C4-2B (cell line): ENCODE measurements around the gene NCAPD2.
"Not testable (repeated sequence)": the region's sequence is repeated elsewhere in the genome, so short reads cannot be mapped to it uniquely, and the experiment has no call there.

Experiments used
- H3K27ac ChIP-seq: fragments of 450-650 bp; 2 replicates; pipeline ENCODE4 v1.5.1; 2017
- ZFX ChIP-seq: fragments of 450-650 bp; IDR thresholded peaks from 2 replicates; pipeline ENCODE4 v1.6.1; 2017
- TF ChIP-seq, protein P1 (sequence below): fragments of 450-650 bp; conservative IDR thresholded peaks from 2 replicates; pipeline ENCODE4 v1.5.1; 2017; ENCODE audit warnings: mild to moderate bottlenecking

Gene NCAPD2

GRCh38 chr12:6494968-6495367 lies 1.1 kb downstream of the NCAPD2 start:
- TF ChIP-seq, protein P1, sequence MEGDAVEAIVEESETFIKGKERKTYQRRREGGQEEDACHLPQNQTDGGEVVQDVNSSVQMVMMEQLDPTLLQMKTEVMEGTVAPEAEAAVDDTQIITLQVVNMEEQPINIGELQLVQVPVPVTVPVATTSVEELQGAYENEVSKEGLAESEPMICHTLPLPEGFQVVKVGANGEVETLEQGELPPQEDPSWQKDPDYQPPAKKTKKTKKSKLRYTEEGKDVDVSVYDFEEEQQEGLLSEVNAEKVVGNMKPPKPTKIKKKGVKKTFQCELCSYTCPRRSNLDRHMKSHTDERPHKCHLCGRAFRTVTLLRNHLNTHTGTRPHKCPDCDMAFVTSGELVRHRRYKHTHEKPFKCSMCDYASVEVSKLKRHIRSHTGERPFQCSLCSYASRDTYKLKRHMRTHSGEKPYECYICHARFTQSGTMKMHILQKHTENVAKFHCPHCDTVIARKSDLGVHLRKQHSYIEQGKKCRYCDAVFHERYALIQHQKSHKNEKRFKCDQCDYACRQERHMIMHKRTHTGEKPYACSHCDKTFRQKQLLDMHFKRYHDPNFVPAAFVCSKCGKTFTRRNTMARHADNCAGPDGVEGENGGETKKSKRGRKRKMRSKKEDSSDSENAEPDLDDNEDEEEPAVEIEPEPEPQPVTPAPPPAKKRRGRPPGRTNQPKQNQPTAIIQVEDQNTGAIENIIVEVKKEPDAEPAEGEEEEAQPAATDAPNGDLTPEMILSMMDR, result no peak
- no peak for TF ChIP-seq ZFX
- no peak overlapping the region for H3K27ac ChIP-seq

DNA sequence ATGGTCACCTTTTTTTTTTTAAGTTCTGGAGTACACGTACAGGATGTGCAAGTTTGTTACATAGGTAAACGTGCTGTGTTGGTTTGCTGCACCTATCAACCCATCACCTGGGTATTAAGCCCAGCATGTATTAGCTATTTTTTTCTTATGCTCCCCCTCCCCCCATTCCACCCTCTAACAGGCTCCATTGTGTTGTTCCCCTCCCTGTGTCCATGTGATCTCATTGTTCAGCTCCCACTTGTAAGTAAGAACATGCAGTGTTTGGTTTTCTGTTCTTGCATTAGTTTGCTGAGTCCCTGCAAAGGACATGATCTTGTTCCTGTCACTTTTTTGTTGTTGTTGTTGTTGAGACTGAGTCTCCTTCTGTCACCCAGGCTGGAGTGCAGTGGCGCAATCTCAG lies 3.4 kb downstream of the NCAPD2 start:
- H3K27ac ChIP-seq, result not testable (repeated sequence)

- no peak for TF ChIP-seq ZFX
- TF ChIP-seq, protein P1, result no peak
- no peak overlapping the region for H3K27ac ChIP-seq
These were observed 6.6 kb downstream of the NCAPD2 start for GRCh38 chr12:6500466-6500865.

GRCh38 chr12:6507102-6507998 lies 13.4 kb downstream of the NCAPD2 start:
- TF ChIP-seq ZFX, result no peak
- TF ChIP-seq, protein P1, result no peak
- H3K27ac ChIP-seq, result no peak overlapping the region

- no peak for TF ChIP-seq ZFX
- no peak overlapping the region for H3K27ac ChIP-seq
These were observed 14.2 kb downstream of the NCAPD2 start for GRCh38 chr12:6508087-6508486.

DNA sequence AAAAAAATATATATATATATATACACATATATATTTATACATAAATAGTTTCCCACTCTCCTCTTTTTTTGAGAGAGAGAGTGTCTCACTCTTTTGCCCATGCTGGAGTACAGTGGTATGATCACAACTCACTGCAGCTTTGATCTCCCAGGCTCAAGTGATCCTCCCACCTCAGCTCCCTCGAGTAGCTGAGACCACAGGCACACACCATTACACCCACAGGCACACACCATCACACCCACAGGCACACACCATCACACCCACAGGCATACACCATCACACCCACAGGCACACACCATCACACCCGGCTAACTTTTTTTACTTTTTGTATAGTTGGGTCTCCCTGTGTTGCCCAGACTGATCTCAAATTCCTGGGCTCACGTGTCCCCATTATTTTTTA lies 26.3 kb downstream of the NCAPD2 start:
- TF ChIP-seq ZFX, result no peak
- TF ChIP-seq, protein P1, result no peak
- no peak overlapping the region for H3K27ac ChIP-seq

- no peak overlapping the region for H3K27ac ChIP-seq
- no peak for TF ChIP-seq ZFX
- TF ChIP-seq, protein P1, result no peak
These were observed 28.3 kb downstream of the NCAPD2 start for GRCh38 chr12:6522193-6522592.

DNA sequence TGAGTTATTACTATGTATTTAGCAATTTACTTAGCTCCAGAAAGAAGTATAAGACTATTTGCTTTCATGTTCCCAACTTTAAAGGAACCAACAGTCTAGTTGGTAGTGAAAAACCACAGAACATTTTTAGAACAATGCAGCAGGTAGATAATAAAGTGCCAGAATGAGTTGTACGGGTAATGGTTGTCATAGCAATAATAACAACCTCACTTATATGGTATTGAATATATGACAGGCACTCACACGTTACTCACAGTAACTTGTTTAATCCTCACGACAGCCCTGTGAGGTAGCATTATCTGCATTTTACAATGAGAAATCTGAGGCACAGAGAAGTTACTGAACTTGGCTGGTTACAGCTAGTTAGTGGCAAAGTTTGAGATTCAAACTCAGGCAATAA lies 29.8 kb downstream of the NCAPD2 start:
- TF ChIP-seq ZFX, result no peak
- TF ChIP-seq, protein P1, result no peak
- H3K27ac ChIP-seq, result no peak overlapping the region
